ENCODE results near the gene ARID5B.
"Not testable (repeated sequence)": the region's sequence is repeated elsewhere in the genome, so short reads cannot be mapped to it uniquely, and the experiment has no call there.

The ARID5B gene

GRCh38 chr10:62024026-62024701 lies 122.7 kb downstream of the ARID5B start:
- in situ Hi-C loops (cut with MboI; ENCODE audit: low sequenced_read_pairs), result no loop called here

- in situ Hi-C loops (cut with MboI; ENCODE audit: low sequenced_read_pairs), result no loop called here
Observed at GRCh38 chr10:62025134-62025794, 123.8 kb downstream of the ARID5B start.

- in situ Hi-C loops (cut with MboI; ENCODE audit: low sequenced_read_pairs), result no loop called here
Observed at GRCh38 chr10:62025901-62026879, 124.7 kb downstream of the ARID5B start.

GRCh38 chr10:62027841-62028501 lies 126.5 kb downstream of the ARID5B start:
- in situ Hi-C loops (cut with MboI; ENCODE audit: low sequenced_read_pairs), result no loop called here

GRCh38 chr10:62028502-62028842 lies 127.0 kb downstream of the ARID5B start:
- in situ Hi-C loops (cut with MboI; ENCODE audit: low sequenced_read_pairs), result not testable (repeated sequence)

GRCh38 chr10:62029401-62029800 lies 127.9 kb downstream of the ARID5B start:
- in situ Hi-C loops (cut with MboI; ENCODE audit: low sequenced_read_pairs), result no loop called here

GRCh38 chr10:62031507-62031906 lies 130.0 kb downstream of the ARID5B start:
- in situ Hi-C loops (cut with MboI; ENCODE audit: low sequenced_read_pairs), result no loop called here

- in situ Hi-C loops (cut with MboI; ENCODE audit: low sequenced_read_pairs), result no loop called here
Observed at GRCh38 chr10:62033125-62033524, 131.6 kb downstream of the ARID5B start.

- in situ Hi-C loops (cut with MboI; ENCODE audit: low sequenced_read_pairs), result no loop called here
Observed at GRCh38 chr10:62034096-62034640, 132.7 kb downstream of the ARID5B start.

- in situ Hi-C loops (cut with MboI; ENCODE audit: low sequenced_read_pairs), result no loop called here
Observed at GRCh38 chr10:62036186-62037081, 134.9 kb downstream of the ARID5B start.

GRCh38 chr10:62037166-62037831 lies 135.8 kb downstream of the ARID5B start:
- in situ Hi-C loops (cut with MboI; ENCODE audit: low sequenced_read_pairs), result no loop called here

- in situ Hi-C loops (cut with MboI; ENCODE audit: low sequenced_read_pairs), result no loop called here
Observed at GRCh38 chr10:62037890-62038608, 136.6 kb downstream of the ARID5B start.

- in situ Hi-C loops (cut with MboI; ENCODE audit: low sequenced_read_pairs), result no loop called here
Observed at GRCh38 chr10:62038609-62039190, 137.2 kb downstream of the ARID5B start.

- in situ Hi-C loops (cut with MboI; ENCODE audit: low sequenced_read_pairs), result no loop called here
Observed at GRCh38 chr10:62039954-62040353, 138.5 kb downstream of the ARID5B start.

GRCh38 chr10:62040881-62041280 lies 139.4 kb downstream of the ARID5B start:
- in situ Hi-C loops (cut with MboI; ENCODE audit: low sequenced_read_pairs), result no loop called here

- in situ Hi-C loops (cut with MboI; ENCODE audit: low sequenced_read_pairs), result no loop called here
Observed at GRCh38 chr10:62043421-62044021, 142.0 kb downstream of the ARID5B start.

GRCh38 chr10:62044566-62044965 lies 143.1 kb downstream of the ARID5B start:
- in situ Hi-C loops (cut with MboI; ENCODE audit: low sequenced_read_pairs), result no loop called here
